AG08396 (cell line): ENCODE results near the gene LRRC27.

Source experiments
- DNase-seq: peaks from one replicate; pipeline ENCODE4 v3.0.0; 2012; ENCODE audit warnings: low spot score, mixed read lengths

The LRRC27 gene

DNA sequence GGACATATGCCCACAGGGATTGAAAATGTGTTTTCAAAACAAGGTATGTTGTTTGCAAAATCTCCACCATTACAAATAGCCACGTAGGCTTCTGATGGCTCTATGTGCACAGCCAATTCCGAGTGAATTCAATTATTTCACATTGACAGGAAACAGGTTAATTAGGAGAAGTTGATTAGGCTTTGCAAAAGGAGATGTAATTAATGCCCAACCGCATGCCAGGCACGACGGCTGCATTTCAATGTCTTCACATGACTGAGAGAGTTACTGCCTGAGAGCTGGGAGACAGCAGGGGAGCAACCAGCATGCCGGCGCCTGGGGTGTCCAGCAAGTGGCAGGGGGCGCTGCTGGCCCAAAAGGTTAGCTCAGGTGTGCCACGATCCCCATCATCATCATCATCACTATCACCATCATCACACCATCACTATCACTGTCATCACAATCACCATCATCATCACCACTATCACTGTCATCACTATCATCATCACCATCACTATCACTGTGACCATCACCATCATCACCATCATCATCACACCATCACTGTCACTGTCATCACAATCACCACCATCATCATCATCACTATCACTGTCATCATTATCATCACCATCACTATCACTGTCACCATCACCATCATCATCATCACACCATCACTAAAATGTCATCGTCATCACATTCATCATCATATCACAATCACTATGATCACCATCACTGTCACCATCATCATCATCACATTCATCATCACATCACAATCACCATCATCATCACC lies 95.2 kb downstream of the LRRC27 start:
- DNase-seq: no peak

GRCh38 chr10:132427939-132428367 lies 96.0 kb downstream of the LRRC27 start:
- DNase-seq: no peak

DNA sequence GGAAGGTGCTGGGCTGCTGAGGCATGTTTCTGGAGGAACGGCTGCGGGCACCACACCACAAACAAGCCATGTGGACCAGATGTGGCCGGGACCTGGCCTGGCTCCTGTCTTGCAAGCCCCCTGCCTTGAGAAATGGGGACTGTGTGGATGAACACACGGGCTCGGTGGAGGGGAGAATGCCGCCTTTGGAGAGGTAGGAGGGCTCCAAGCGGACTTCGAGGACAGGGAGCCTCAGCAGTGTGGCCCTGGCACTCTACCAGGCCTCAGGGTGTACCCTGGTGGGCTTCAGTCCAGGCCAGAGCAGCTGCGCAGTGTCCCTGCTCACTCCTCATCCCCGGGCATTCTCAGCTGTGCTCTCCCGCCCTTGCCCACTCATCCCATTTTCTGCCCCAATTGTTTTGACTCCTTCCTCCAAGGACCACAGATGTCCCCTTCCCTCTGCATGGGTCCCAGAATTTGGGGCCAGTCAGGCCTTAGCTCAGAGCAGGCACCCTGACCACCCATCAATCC lies 96.5 kb downstream of the LRRC27 start:
- no peak for DNase-seq
